ENCODE results near the gene KIF2A.

KIF2A gene

GRCh38 chr5:62271370-62271769, 34.6 kb upstream of the KIF2A start (continued):
- TF ChIP-seq ZNF37A (tag by site-specific recombination; IDR thresholded peaks at IDR 0.05) (no peak), ZNF423 (tag by site-specific recombination; IDR thresholded peaks at IDR 0.05) (no peak), ZNF580 (tag by site-specific recombination; IDR thresholded peaks at IDR 0.05) (no peak), ZBTB8A (tag by site-specific recombination; IDR thresholded peaks at IDR 0.05) (no peak)

GRCh38 chr5:62271870-62272269, 34.1 kb upstream of the KIF2A start:
- Histone ChIP-seq H3K36me3 (ENCODE audit: control insufficient read depth in 2 of 2, insufficient read depth in 1 of 2, low read length in 2 of 2) (no peaks in the 10 kb centered on the region), H3K4me1 (ENCODE audit: control insufficient read depth, insufficient read depth, low read length) (0 out of 2 replicates have a peak, but pooled peaks cover 2% of the 10 kb centered on the region), H3K4me3 (ENCODE audit: low read depth, low read length) (no peak overlapping the region), H3K27ac (ENCODE audit: extremely low read depth, low read depth, low read length) (no peak overlapping the region), H3K9me3 (ENCODE audit: control insufficient read depth, insufficient read depth, low read depth, low read length) (no peaks in the 10 kb centered on the region)
- no peak for TF ChIP-seq ZNF223 (tag by site-specific recombination; IDR thresholded peaks at IDR 0.05)
- no peak for TF ChIP-seq ZNF544 (tag by site-specific recombination; IDR thresholded peaks at IDR 0.05)
- no peak for TF ChIP-seq ZFP3 (tag by site-specific recombination; IDR thresholded peaks at IDR 0.05; ENCODE audit: low read depth)
- TF ChIP-seq ZNF704 (tag by site-specific recombination; IDR thresholded peaks at IDR 0.05), result no peak
- TF ChIP-seq REPIN1 (tag by site-specific recombination; IDR thresholded peaks at IDR 0.05; ENCODE audit: low read depth), result no peak
- no peak for TF ChIP-seq SP3 (tag by site-specific recombination; IDR thresholded peaks at IDR 0.05)
- no peak for TF ChIP-seq ZBTB10 (tag by site-specific recombination; IDR thresholded peaks at IDR 0.05)
- no peak for TF ChIP-seq ZNF433 (tag by site-specific recombination; IDR thresholded peaks at IDR 0.05; ENCODE audit: low read depth)
- TF ChIP-seq ZNF621 (tag by site-specific recombination; IDR thresholded peaks at IDR 0.05), result no peak
- TF ChIP-seq ZNF513 (tag by site-specific recombination; IDR thresholded peaks at IDR 0.05), result no peak
- TF ChIP-seq ZNF280C (tag by site-specific recombination; IDR thresholded peaks at IDR 0.05), result no peak
- ChIA-PET CTCF (no interaction called here), POLR2A (no interaction called here)

- no peaks in the 10 kb centered on the region for H3K9me3 ChIP-seq (ENCODE audit: control insufficient read depth, insufficient read depth, low read depth, low read length)
- POLR2A ChIA-PET, result no interaction called here
Measured at GRCh38 chr5:62273687-62274086, 32.3 kb upstream of the KIF2A start.

More at GRCh38 chr5:62273687-62274086, 32.3 kb upstream of the KIF2A start:
- Histone ChIP-seq H3K4me3 (ENCODE audit: low read depth, low read length) (no peak overlapping the region), H3K4me1 (ENCODE audit: control insufficient read depth, insufficient read depth, low read length) (no peaks in the 10 kb centered on the region), H3K27ac (ENCODE audit: extremely low read depth, low read depth, low read length) (no peak overlapping the region), H3K36me3 (ENCODE audit: control insufficient read depth in 2 of 2, insufficient read depth in 1 of 2, low read length in 2 of 2) (no peaks in the 10 kb centered on the region)
- CTCF ChIA-PET, result interaction anchor here (0.5 kb wide), 1 partner anchor 22 kb away, joined by 4 read pairs; no protein-coding TSS in a partner anchor
- no peak for TF ChIP-seq SALL2 (tag by site-specific recombination; IDR thresholded peaks at IDR 0.05; ENCODE audit: borderline replicate concordance)
- no peak for TF ChIP-seq ELK4 (IDR thresholded peaks at IDR 0.05; ENCODE audit: borderline replicate concordance, low read depth, low read length)
- TF ChIP-seq ZNF701 (tag by site-specific recombination; IDR thresholded peaks at IDR 0.05), result no peak
- no peak for TF ChIP-seq YY2 (tag by site-specific recombination; IDR thresholded peaks at IDR 0.05)
- TF ChIP-seq ZBTB48 (tag by site-specific recombination; IDR thresholded peaks at IDR 0.05), result no peak
- TF ChIP-seq TCF7L2 (IDR thresholded peaks at IDR 0.05; ENCODE audit: borderline replicate concordance, low read depth, low read length), result no peak
- TF ChIP-seq GLI2 (tag by site-specific recombination; IDR thresholded peaks at IDR 0.05; ENCODE audit: borderline replicate concordance, low read depth), result no peak
